Heart right ventricle (tissue), 16 donors: ENCODE data around the gene PLCB2. TPM values are rescaled to one million over a fixed set of nuclear protein-coding genes. Genes with fewer than 3 reads are reported as not detected.

Experiments
- ATAC-seq, 8 donors: fragments of 200-7000 bp; cut with Tn5 transposase; one replicate each; pipeline ENCODE4 v1.9.1; 2020; ENCODE audit warnings: mild to moderate bottlenecking in 8 of 8, moderate library complexity in 8 of 8, moderate number of reproducible peaks in 1 of 8
- DNase-seq, 2 donors: peaks; one replicate each; pipeline ENCODE4 v3.0.0-alpha.2; 2020
- H3K27ac ChIP-seq, 10 donors: fragments of 200-600 bp; sonication (generic) in 2 of 10; one replicate each; pipeline versions ENCODE4 v1.5.0 to v1.8.0; 2020 to 2022; ENCODE audit warnings: mild to moderate bottlenecking in 3 of 10
- H3K27me3 ChIP-seq, 7 donors: fragments of 200-600 bp; one replicate each; pipeline ENCODE4 v1.8.0; 2021 to 2022; ENCODE audit warnings: mild to moderate bottlenecking in 2 of 7
- H3K36me3 ChIP-seq, 9 donors: fragments of 200-600 bp; sonication (generic) in 1 of 9; one replicate each; pipeline versions ENCODE4 v1.5.0 to v1.8.0; 2020 to 2022; ENCODE audit warnings: mild to moderate bottlenecking in 2 of 9
- H3K4me1 ChIP-seq, 9 donors: fragments of 200-600 bp; sonication (generic) in 1 of 9; one replicate each; pipeline versions ENCODE4 v1.5.0 to v1.8.0; 2020 to 2022; ENCODE audit warnings: mild to moderate bottlenecking in 4 of 9
- H3K4me3 ChIP-seq, 10 donors: fragments of 200-600 bp; sonication (generic) in 2 of 10; one replicate each; pipeline versions ENCODE4 v1.5.0 to v1.8.0; 2020 to 2022; ENCODE audit warnings: mild to moderate bottlenecking in 7 of 10, moderate library complexity in 2 of 10
- H3K9me3 ChIP-seq, 11 donors: fragments of 200-600 bp in 10 of 11; sonication (generic) in 2 of 11; one replicate each; pipeline versions ENCODE4 v1.5.0 to v1.8.0; 2013 to 2022; ENCODE audit warnings: mild to moderate bottlenecking in 2 of 11, control low read depth in 1 of 11, moderate library complexity in 1 of 11
- CTCF ChIP-seq, 9 donors: fragments of 200-600 bp; sonication (generic) in 2 of 9; IDR thresholded peaks; one replicate each; pipeline versions ENCODE4 v1.5.0 to v1.8.0; 2021 to 2022; ENCODE audit warnings: antibody characterized with exemption in 9 of 9, mild to moderate bottlenecking in 5 of 9, moderate library complexity in 1 of 9
- WGBS, 2 donors: extraction: QIAGEN DNeasy Blood & Tissue Kit; methylation state at CpG; one replicate each; pipeline ENCODE4 v1.1.7; 2013; ENCODE audit warnings: inconsistent platforms in 1 of 2; 5-methylcytosine and 5-hydroxymethylcytosine counted together
- intact Hi-C, 10 donors: fragments of 100-400 bp; cut with DNase I; formaldehyde crosslinking; loops; one replicate each; pipeline versions ENCODE4 v1.11.1 to v1.14.2; 2022
- long read RNA-seq, 3 donors: library from polyadenylated mRNA; unstranded; transcript quantifications; one replicate each; pipeline ENCODE4 v2.0.0, GENCODE V29; 2020 to 2021
- polyA plus RNA-seq, 2 donors: library from polyadenylated mRNA; stranded (reverse); fragments of 200-250 nt; gene quantifications; one replicate each; pipeline ENCODE4 v1.2.3, GENCODE V29; 2013
- total RNA-seq, 10 donors: library from RNA; stranded (reverse); fragmentation: NEBNext Ultra II Directional in 3 of 10; extraction: Animal tissue kit (Norgen Biotek cat#: 25700) in 3 of 10; gene quantifications; one replicate each; pipeline versions ENCODE4 v1.2.1 to v1.2.4, GENCODE V29; 2021 to 2023
- donor health status: Arrhythmogenic right ventricular cardiomyopathy.
- donor health status: ischemic (EF 13 %, LVEDD 7.1; RV severe dilation, severe dysfunction).
- donor health status: healthy with polysubstance abuse.
- donor health status: DM: no; HTN: yes; CAD: no.
- donor health status: DM: no; HTN: no; CAD: no.
- donor health status: ischemic (EF 25% LVEDD 6.9; RV normal size, moderate dysfunction).
- donor health status: ischemic (EF 25% LVEDD 5.7; RV mildly dilated, moderate dysfunction).
- donor health status: healthy.
- donor health status: DM: yes; HTN: yes; CAD: no.
- donor health status: Ischemic cardiomyopathy.
- donor health status: ischemic (EF 35%, LVEDD 5.7; RV mildly dilated, moderate dysfunction).
- donor health status: nonischemic (EF 11% LVEDD 7.7; RV severe dilation, severe dysfunction).
- donor health status: DM: yes; HTN: yes; CAD: no.
- donor health status: PGD.
- donor health status: ischemic (EF 29% LVEDD 5.4; RV normal size, mild dysfunction).
- donor health status: nonischemic (EF 23%, LVEDD 6.1; RV moderate dilation, normal function).

PLCB2 gene
- total RNA-seq: 10 to 100 TPM in 2 of 10 donors, 1 to 10 TPM in 8; 1.2 to 24.4 (median 4.9) TPM
- polyA plus RNA-seq: 10 to 100 TPM in 1 of 2 donors, 1 to 10 TPM in 1; 4.2 to 14.6 TPM
- long read RNA-seq, donor 1, partial matches to known transcripts: 8 of 29 reads
- long read RNA-seq, donor 1, other reads (novel, unspliced or antisense): 20 of 29 reads
- long read RNA-seq, donor 2, partial matches to known transcripts: 4 of 10 reads
- long read RNA-seq, donor 2, other reads (novel, unspliced or antisense): 6 of 10 reads
- long read RNA-seq, donor 3, partial matches to known transcripts: 0 of 1 reads
- long read RNA-seq, donor 3, other reads (novel, unspliced or antisense): 1 of 1 reads

- TF ChIP-seq CTCF (IDR thresholded peaks at IDR 0.05): peak in 7 of 9 donors; percentile 11 to 42 (median 24)
- ATAC-seq (peak; percentile 45 to 82 (median 66)), DNase-seq (peak in 1 of 2 donors; percentile 40)
- WGBS, 2 donors: 49 to 63% methylated on average over 15 of the region's 15 CpGs
- Histone ChIP-seq H3K4me1 (peaks cover 0 to 42% (median 0%) of the 10 kb centered on the region in 9 donors), H3K27ac (peak within 1 kb of the TSS in 4 of 10 donors; percentile 27 to 98 (median 59)), H3K4me3 (peak within 1 kb of the TSS in 7 of 10 donors; percentile 21 to 60 (median 35)), H3K27me3 (peaks cover 0 to 3% (median 0%) of the 10 kb centered on the region in 7 donors), H3K36me3 (peaks cover 0 to 12% (median 0%) of the 10 kb centered on the region in 9 donors), H3K9me3 (no peaks in the 10 kb centered on the region)
- intact Hi-C loops: no loop called here
These were observed at the start of gene PLCB2 for GRCh38 chr15:40307421-40308211. PLCB2 (minus strand) TSS chr15:40307935; CDS start chr15:40307672, 263 bp downstream.

- ATAC-seq (no peak), DNase-seq (no peak)
- H3K4me1 ChIP-seq: peaks cover 4 to 29% (median 17%) of the 10 kb centered on the region in 9 donors
- 75 to 86% methylated on average over 1 of the region's 1 CpG for WGBS, 2 donors
- peak overlapping the region in 6 of 10 donors; percentile 41 to 80 (median 65) for H3K4me3 ChIP-seq
- TF ChIP-seq CTCF (IDR thresholded peaks at IDR 0.05): no peak
- intact Hi-C loops: no loop called here
- H3K27me3 ChIP-seq: peaks cover 0 to 4% (median 0%) of the 10 kb centered on the region in 7 donors
- H3K36me3 ChIP-seq: no peaks in the 10 kb centered on the region
- peak overlapping the region in 1 of 10 donors; percentile 24 for H3K27ac ChIP-seq
- H3K9me3 ChIP-seq: no peaks in the 10 kb centered on the region
These were observed 49.5 kb upstream of the PLCB2 start for GRCh38 chr15:40357246-40357645.

- no peaks in the 10 kb centered on the region for H3K36me3 ChIP-seq
- no peaks in the 10 kb centered on the region for H3K9me3 ChIP-seq
- H3K27ac ChIP-seq: no peak overlapping the region
- 88 to 91% methylated on average over 5 of the region's 5 CpGs for WGBS, 2 donors
- intact Hi-C loops: no loop called here
- TF ChIP-seq CTCF (IDR thresholded peaks at IDR 0.05): no peak
- peaks cover 4 to 29% (median 17%) of the 10 kb centered on the region in 9 donors for H3K4me1 ChIP-seq
- H3K27me3 ChIP-seq: peaks cover 0 to 4% (median 0%) of the 10 kb centered on the region in 7 donors
- H3K4me3 ChIP-seq: no peak overlapping the region
- DNase-seq: no peak
- ATAC-seq: no peak
These were observed 48.3 kb upstream of the PLCB2 start for GRCh38 chr15:40355976-40356585.
